Common myeloid progenitor, CD34-positive (primary cell): Measurements from ENCODE around the gene ZWINT. TPM values are rescaled to one million over a fixed set of nuclear protein-coding genes. Genes with fewer than 3 reads are reported as not detected.
A peak's percentile ranks its signal among the peaks of the same experiment; 100 is the strongest.

ENCODE experiments used
- CTCF ChIA-PET: fragments of 350-600 bp; sonication (Branson Sonifier 250); formaldehyde crosslinking; loops from one replicate; lab custom pipeline; 2021; ENCODE audit warnings: antibody characterized with exemption; lab: Charles Lee
- POLR2A ChIA-PET: fragments of 350-600 bp; sonication (Branson Sonifier 250); formaldehyde crosslinking; loops from one replicate; lab custom pipeline; 2021; ENCODE audit warnings: antibody characterized with exemption; lab: Charles Lee
- DNase-seq, 3 donors: peaks; one replicate each; pipeline versions ENCODE4 v3.0.0 to v3.0.0-alpha.2; 2013
- H3K27ac ChIP-seq, 2 experiments: 1 replicate in 1 of 2; 2 replicates in 1 of 2; pipeline ENCODE4 v1.7.0; 2013; ENCODE audit warnings: inconsistent platforms in 2 of 2, low read length in 2 of 2, mild to moderate bottlenecking in 2 of 2, low read depth in 1 of 2, moderate library complexity in 1 of 2; ENCODE audit not compliant: severe bottlenecking in 2 of 2, insufficient read depth in 1 of 2, poor library complexity in 1 of 2
- H3K27me3 ChIP-seq, 5 experiments: replicated peaks in 2 of 5; 1 replicate in 3 of 5; 2 replicates in 2 of 5; pipeline versions ENCODE4 v1.6.1 to v1.7.0; 2013; ENCODE audit warnings: low read length in 4 of 5, mild to moderate bottlenecking in 2 of 5, moderate library complexity in 2 of 5, inconsistent platforms in 1 of 5; ENCODE audit not compliant: insufficient read depth in 5 of 5, control insufficient read depth in 4 of 5
- H3K36me3 ChIP-seq, 4 experiments: 1 replicate in 2 of 4; 2 replicates in 2 of 4; pipeline versions ENCODE4 v1.6.1 to v1.7.0; 2013; ENCODE audit warnings: low read length in 3 of 4, control low read depth in 1 of 4, mild to moderate bottlenecking in 1 of 4; ENCODE audit not compliant: control insufficient read depth in 4 of 4, insufficient read depth in 4 of 4
- H3K4me1 ChIP-seq, 4 experiments: 1 replicate in 3 of 4; 2 replicates in 1 of 4; pipeline versions ENCODE4 v1.6.1 to v1.7.1; 2013; ENCODE audit warnings: low read length in 3 of 4, mild to moderate bottlenecking in 3 of 4, control low read depth in 1 of 4, inconsistent platforms in 1 of 4, moderate library complexity in 1 of 4; ENCODE audit not compliant: control insufficient read depth in 4 of 4, insufficient read depth in 4 of 4; ENCODE audit errors: control extremely low read depth in 1 of 4
- H3K4me3 ChIP-seq, 7 experiments: 1 replicate in 4 of 7; 2 replicates in 3 of 7; pipeline versions ENCODE4 v1.5.1 to v1.7.0; 2013; ENCODE audit warnings: mild to moderate bottlenecking in 7 of 7, low read length in 6 of 7, moderate library complexity in 6 of 7, inconsistent platforms in 2 of 7, low read depth in 2 of 7, control low read depth in 1 of 7; ENCODE audit not compliant: insufficient read depth in 4 of 7, control insufficient read depth in 1 of 7; ENCODE audit errors: extremely low read depth in 1 of 7
- H3K9me3 ChIP-seq, 5 experiments: 1 replicate in 4 of 5; 2 replicates in 1 of 5; pipeline versions ENCODE4 v1.6.1 to v1.7.1; 2013; ENCODE audit warnings: low read length in 4 of 5, mild to moderate bottlenecking in 2 of 5, inconsistent platforms in 1 of 5, low read depth in 1 of 5, moderate library complexity in 1 of 5; ENCODE audit not compliant: control insufficient read depth in 4 of 5, insufficient read depth in 2 of 5; ENCODE audit errors: control extremely low read depth in 1 of 5
- WGBS: methylation state at CpG from one replicate; pipeline ENCODE4 v1.1.5; 2013; ENCODE audit not compliant: insufficient coverage; 5-methylcytosine and 5-hydroxymethylcytosine counted together
- polyA plus RNA-seq: library from polyadenylated mRNA; unstranded; fragments of 120-200 nt; gene quantifications from one replicate; pipeline ENCODE4 v1.2.1, GENCODE V29; 2013

ZWINT gene, protein sequence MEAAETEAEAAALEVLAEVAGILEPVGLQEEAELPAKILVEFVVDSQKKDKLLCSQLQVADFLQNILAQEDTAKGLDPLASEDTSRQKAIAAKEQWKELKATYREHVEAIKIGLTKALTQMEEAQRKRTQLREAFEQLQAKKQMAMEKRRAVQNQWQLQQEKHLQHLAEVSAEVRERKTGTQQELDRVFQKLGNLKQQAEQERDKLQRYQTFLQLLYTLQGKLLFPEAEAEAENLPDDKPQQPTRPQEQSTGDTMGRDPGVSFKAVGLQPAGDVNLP
- polyA plus RNA-seq: 14.2 TPM

DNA sequence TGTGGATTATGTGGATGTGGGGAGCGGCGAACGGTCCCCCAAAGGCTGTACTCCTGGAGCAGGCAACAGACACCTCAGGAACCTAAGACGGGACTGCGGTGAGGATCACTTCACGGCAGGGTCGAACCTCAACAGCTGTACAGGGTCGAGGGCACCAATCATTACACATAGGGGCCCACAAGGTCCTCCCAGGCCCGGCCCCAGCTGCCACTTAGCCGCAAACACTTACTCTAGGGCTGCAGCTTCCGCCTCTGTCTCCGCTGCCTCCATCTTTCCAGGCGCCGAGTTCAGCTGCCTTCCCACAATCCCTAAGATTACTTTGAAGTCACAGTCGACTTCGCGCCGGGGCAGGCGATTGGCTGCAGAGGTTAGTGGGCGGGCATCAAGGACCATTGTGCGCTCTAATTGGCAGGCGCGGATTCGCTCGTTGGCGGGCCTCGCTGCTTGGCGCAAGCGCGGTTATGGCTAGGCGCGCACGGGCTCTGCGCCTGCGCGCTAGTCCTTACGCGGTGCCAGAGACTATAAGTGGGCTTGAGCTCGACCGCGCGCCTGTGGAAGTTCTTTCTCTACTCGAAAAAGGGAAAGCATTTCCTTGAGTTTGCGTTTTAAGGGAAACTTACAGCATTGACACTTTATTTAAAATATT lies at the start of gene ZWINT:
TSS of gene ZWINT (minus strand) at position 293 of the 646 bp plus-strand sequence. CDS start at position 270, 23 bp downstream.
- H3K27ac ChIP-seq: peak within 1 kb of the TSS; percentile 71 to 88
- POLR2A ChIA-PET: no interaction called here
- no peaks in the 10 kb centered on the region for H3K9me3 ChIP-seq
- CTCF ChIA-PET: interaction anchor here (1.0 kb wide), 1 partner anchor 11 kb away, joined by 4 read pairs; no protein-coding TSS in a partner anchor
- H3K27me3 ChIP-seq: no peaks in the 10 kb centered on the region
- DNase-seq: peak; percentile 93 to 96 (median 95)
- peak within 1 kb of the TSS; percentile 42 to 99 (median 93) for H3K4me3 ChIP-seq
- peaks cover 0 to 20% (median 13%) of the 10 kb centered on the region in 4 experiments for H3K4me1 ChIP-seq
- H3K36me3 ChIP-seq: peaks cover 0 to 31% (median 8%) of the 10 kb centered on the region in 4 experiments
- WGBS: 0% methylated on average over 42 of the region's 44 CpGs

DNA sequence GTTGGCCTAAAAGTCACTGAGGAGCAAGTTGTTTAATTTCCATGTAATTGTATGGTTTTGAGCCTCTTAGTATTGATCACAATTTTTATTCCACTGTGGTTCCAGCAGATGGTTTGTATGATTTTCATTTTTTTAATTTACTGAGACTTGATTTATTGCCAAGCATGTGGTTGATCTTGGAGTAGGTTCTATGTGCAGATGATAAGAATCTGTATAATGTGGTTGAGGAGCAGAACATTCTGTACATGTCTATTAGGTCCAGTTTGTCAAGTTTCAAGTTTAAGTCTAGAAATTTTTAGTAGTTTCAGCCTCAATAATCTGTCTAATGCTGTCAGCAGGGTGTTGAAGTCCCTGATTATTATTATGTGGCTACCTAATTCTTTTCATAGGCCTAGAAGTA lies 22.7 kb upstream of the ZWINT start:
- Histone ChIP-seq H3K4me3 (no peak overlapping the region), H3K27ac (no peak overlapping the region), H3K27me3 (no peaks in the 10 kb centered on the region), H3K36me3 (no peaks in the 10 kb centered on the region), H3K9me3 (no peaks in the 10 kb centered on the region), H3K4me1 (no peaks in the 10 kb centered on the region)
- ChIA-PET POLR2A (no interaction called here), CTCF (no interaction called here)
- DNase-seq: no peak

DNA sequence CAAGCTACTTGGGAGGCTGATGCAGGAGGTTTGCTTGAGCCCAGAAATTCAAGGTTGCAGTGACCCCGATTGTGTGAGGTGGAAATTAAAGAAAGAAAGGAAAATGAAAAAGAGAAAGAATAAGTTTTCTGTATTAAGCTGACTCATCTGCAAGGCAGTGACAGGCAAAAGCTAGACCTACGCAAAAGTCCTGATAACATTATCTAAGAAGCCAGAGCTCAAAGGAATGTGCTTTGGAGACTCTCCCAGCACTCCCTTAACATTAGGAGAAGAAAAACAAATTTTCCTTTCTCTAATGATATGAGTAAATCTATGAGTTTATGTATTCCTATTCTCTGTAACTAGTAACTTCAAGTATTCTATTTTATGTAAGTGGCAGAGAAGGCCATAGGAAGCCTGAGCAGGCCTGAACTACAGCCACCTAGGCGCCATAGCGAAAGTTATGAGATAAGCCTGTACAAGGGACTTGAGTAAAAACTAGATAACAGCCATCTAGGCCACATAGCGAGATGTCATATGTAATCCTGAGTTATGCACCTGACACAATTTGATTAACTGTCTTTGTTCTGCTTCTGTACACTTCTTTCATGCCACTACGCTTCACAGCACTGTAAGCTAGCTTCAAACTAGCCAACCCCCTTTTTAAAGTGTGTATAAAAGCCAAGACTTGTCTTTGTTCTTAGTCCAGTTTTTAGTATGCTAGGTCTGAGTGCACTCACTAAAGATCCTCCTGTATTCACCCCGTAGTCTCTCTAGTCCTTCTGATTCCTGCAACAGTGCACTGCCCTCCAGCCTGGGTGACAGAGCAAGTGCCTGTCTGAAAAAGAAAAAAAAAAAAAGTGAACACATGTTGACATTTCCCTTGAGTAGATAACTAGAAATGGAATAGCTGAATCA lies 9.4 kb upstream of the ZWINT start:
- Histone ChIP-seq H3K36me3 (no peaks in the 10 kb centered on the region), H3K27me3 (no peaks in the 10 kb centered on the region), H3K4me1 (no peaks in the 10 kb centered on the region), H3K27ac (no peak overlapping the region), H3K4me3 (peak overlapping the region in 1 of 7 experiments; percentile 6), H3K9me3 (peaks cover 4 to 20% (median 12%) of the 10 kb centered on the region in 5 experiments)
- POLR2A ChIA-PET: interaction anchor here (0.6 kb wide), 1 partner anchor 697 kb away, joined by 7 read pairs; no protein-coding TSS in a partner anchor
- CTCF ChIA-PET: interaction anchor here (0.6 kb wide), 1 partner anchor 9 kb away, joined by 4 read pairs; no protein-coding TSS in a partner anchor
- DNase-seq: peak; percentile 24 to 53 (median 53)
- 95% methylated on average over 5 of the region's 7 CpGs for WGBS

DNA sequence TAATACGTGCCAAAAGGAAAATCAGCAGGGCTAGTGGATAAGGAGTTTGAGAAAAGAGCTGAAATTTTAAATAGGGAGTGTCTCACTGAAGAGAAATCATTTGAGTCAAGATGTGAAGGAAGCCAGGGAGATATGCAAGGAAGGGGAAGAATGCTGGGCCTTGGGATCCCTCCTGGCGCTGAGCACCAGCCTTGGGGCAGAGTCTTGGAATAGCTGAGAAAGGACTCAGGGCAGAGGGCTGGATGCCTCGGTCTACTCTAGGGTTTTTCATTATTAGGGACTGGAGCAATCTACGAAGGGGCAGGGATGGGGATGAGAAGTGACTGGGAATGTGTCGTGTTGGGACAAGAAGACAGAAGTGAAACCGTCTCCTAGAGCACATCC lies 484 bp downstream of the ZWINT start:
- DNase-seq: no peak
- ChIA-PET CTCF (no interaction called here), POLR2A (no interaction called here)
- H3K27me3 ChIP-seq: no peaks in the 10 kb centered on the region
- H3K9me3 ChIP-seq: no peaks in the 10 kb centered on the region
- 28% methylated on average over 6 of the region's 6 CpGs for WGBS
- H3K36me3 ChIP-seq: peaks cover 0 to 31% (median 8%) of the 10 kb centered on the region in 4 experiments
- H3K4me3 ChIP-seq: peak overlapping the region; percentile 42 to 99 (median 93)
- peak overlapping the region; percentile 12 to 88 for H3K27ac ChIP-seq
- H3K4me1 ChIP-seq: peaks cover 0 to 20% (median 13%) of the 10 kb centered on the region in 4 experiments

DNA sequence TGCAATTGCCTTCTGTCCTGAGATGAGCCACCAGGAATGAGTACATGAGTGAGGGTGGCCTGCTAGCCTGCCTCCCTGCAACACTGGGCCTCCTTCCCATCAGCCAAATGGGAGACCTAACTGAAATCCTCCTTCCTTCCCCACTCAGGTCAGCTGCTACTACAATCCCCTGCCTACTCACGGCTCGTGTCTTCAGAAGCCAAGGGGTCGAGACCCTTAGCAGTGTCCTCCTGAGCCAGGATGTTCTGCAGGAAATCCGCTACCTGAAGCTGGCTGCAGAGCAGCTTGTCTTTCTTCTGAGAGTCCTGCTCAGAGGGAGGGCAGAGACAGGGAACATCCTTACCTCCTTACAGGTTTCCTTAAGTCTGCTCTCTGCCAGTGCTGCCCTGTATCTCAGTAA lies 1.2 kb downstream of the ZWINT start:
- DNase-seq: no peak
- Histone ChIP-seq H3K27ac (no peak overlapping the region), H3K4me1 (peaks cover 0 to 20% (median 13%) of the 10 kb centered on the region in 4 experiments), H3K4me3 (peak overlapping the region in 3 of 7 experiments; percentile 87 to 99 (median 93)), H3K36me3 (peaks cover 0 to 31% (median 8%) of the 10 kb centered on the region in 4 experiments), H3K27me3 (no peaks in the 10 kb centered on the region), H3K9me3 (no peaks in the 10 kb centered on the region)
- POLR2A ChIA-PET: no interaction called here
- WGBS: 100% methylated on average over 4 of the region's 4 CpGs
- CTCF ChIA-PET: no interaction called here

DNA sequence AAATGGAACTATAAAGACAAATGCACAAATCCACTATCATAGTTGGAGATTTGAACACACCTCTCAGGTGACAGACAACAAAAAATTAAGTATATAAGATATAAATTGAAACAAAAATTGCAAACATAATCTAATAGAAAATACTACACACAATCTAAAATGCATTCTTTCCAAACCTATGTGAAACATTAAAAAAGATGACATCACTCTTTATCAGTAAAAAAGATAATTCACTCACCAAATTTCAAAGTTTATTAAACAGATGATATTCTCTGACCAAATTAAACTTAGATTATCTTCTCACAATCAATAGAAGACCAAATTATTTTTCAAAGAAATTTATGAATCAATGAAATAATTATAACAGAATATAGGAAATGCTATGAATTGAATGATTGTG lies 4.0 kb downstream of the ZWINT start:
- peaks cover 0 to 31% (median 8%) of the 10 kb centered on the region in 4 experiments for H3K36me3 ChIP-seq
- H3K27ac ChIP-seq: no peak overlapping the region
- POLR2A ChIA-PET: no interaction called here
- no peak for DNase-seq
- peaks cover 0 to 20% (median 11%) of the 10 kb centered on the region in 4 experiments for H3K4me1 ChIP-seq
- no peaks in the 10 kb centered on the region for H3K9me3 ChIP-seq
- no peak overlapping the region for H3K4me3 ChIP-seq
- H3K27me3 ChIP-seq: no peaks in the 10 kb centered on the region
- CTCF ChIA-PET: no interaction called here
